Fibroblast of lung (primary cell): ENCODE results near the gene TMEM150A.

ENCODE experiments used
- EZH2 ChIP-seq: IDR thresholded peaks from 2 replicates; pipeline ENCODE4 v1.5.1; 2012; ENCODE audit warnings: low read length, control low read depth, mild to moderate bottlenecking; ENCODE audit errors: missing control alignments
- TF ChIP-seq, protein P1 (sequence below), 2 donors: IDR thresholded peaks in 1 of 2; conservative IDR thresholded peaks in 1 of 2; 1 replicate in 1 of 2; 2 replicates in 1 of 2; pipeline ENCODE4 v1.5.1; 2011 to 2012; ENCODE audit warnings: low read length in 2 of 2, control low read depth in 1 of 2, inconsistent platforms in 1 of 2, low read depth in 1 of 2, mild to moderate bottlenecking in 1 of 2

GRCh38 chr2:85595301-85596025 is 7.0 kb downstream of the TMEM150A start, which contains the start of gene RNF181:
- TF ChIP-seq, protein P1, sequence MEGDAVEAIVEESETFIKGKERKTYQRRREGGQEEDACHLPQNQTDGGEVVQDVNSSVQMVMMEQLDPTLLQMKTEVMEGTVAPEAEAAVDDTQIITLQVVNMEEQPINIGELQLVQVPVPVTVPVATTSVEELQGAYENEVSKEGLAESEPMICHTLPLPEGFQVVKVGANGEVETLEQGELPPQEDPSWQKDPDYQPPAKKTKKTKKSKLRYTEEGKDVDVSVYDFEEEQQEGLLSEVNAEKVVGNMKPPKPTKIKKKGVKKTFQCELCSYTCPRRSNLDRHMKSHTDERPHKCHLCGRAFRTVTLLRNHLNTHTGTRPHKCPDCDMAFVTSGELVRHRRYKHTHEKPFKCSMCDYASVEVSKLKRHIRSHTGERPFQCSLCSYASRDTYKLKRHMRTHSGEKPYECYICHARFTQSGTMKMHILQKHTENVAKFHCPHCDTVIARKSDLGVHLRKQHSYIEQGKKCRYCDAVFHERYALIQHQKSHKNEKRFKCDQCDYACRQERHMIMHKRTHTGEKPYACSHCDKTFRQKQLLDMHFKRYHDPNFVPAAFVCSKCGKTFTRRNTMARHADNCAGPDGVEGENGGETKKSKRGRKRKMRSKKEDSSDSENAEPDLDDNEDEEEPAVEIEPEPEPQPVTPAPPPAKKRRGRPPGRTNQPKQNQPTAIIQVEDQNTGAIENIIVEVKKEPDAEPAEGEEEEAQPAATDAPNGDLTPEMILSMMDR (conservative IDR thresholded peaks at IDR 0.05 in 1 of 2, IDR thresholded peaks at IDR 0.05 in 1 of 2; ENCODE audit: low read depth in 1 of 2, low read length in 2 of 2), result no peak
- TF ChIP-seq EZH2, result no peak
